ENCODE measurements around the gene MAN1C1. TPM values are rescaled to one million over a fixed set of nuclear protein-coding genes. Genes with fewer than 3 reads are reported as not detected.

Gene MAN1C1
- total and polyA plus RNA-seq, 9 of the 15 experiments (the other 6 are each of a cell fraction or from before 2014, with no cell fraction given): 0.04 to 0.44 (median 0.10) TPM; not detected in 3

- DNase-seq (ENCODE audit: extremely low read depth in 1 of 4, low spot score in 3 of 4): no peak
- no peaks in the 10 kb centered on the region for H3K9me1 ChIP-seq (ENCODE audit: control insufficient read depth, insufficient read depth, low read length)
- no peak overlapping the region for H3K27ac ChIP-seq (ENCODE audit: extremely low read depth, low read depth, low read length)
- H3K36me3 ChIP-seq (ENCODE audit: control insufficient read depth, insufficient read depth, low read length): no peaks in the 10 kb centered on the region
- H4K20me1 ChIP-seq (replicated peaks; ENCODE audit: control insufficient read depth, insufficient read depth, low read length): peaks cover 21% of the 10 kb centered on the region
- in situ Hi-C loops (cut with MboI): no loop called here
- no peak overlapping the region for H3K9ac ChIP-seq (ENCODE audit: insufficient read depth in 1 of 2, low read depth in 2 of 2, low read length in 2 of 2)
- 4% methylated on average over 19 of the region's 19 CpGs for WGBS (ENCODE audit: insufficient coverage, low coverage, missing lambda C conversion rate)
- intact Hi-C loops (cut with micrococcal nuclease): no loop called here
- H3K4me3 ChIP-seq: no peak overlapping the region
- peaks cover 67 to 86% of the 10 kb centered on the region in 2 experiments for H3K27me3 ChIP-seq (ENCODE audit: control insufficient read depth in 2 of 2, insufficient read depth in 2 of 2, low read length in 2 of 2)
- no TSS peak for BruUV-seq (replicated peaks)
- ChIA-PET CTCF (ENCODE audit: low intra/inter-chr PET ratio) (no interaction called here), POLR2A (interaction anchor here (0.7 to 0.9 kb wide), 4 partner anchors 10 to 137 kb away, joined by 3 to 5 read pairs (median 4); no protein-coding TSS in a partner anchor)
- no peak for ATAC-seq
- H3K79me2 ChIP-seq (ENCODE audit: control insufficient read depth, insufficient read depth, low read length): no peaks in the 10 kb centered on the region
- no peak overlapping the region for H3K4me2 ChIP-seq (ENCODE audit: insufficient read depth, low read length)
- no peak for TF ChIP-seq KLF10 (CRISPR knock-in tag; IDR thresholded peaks at IDR 0.05)
- TF ChIP-seq ZFP36 (IDR thresholded peaks at IDR 0.05; ENCODE audit: low read depth, low read length, partially characterized antibody): peak; percentile 96
- peak; percentile 68 for TF ChIP-seq RBM25 (IDR thresholded peaks at IDR 0.05; ENCODE audit: low read depth, low read length, severe bottlenecking)
- TF ChIP-seq TSHZ1 (CRISPR knock-in tag; IDR thresholded peaks at IDR 0.05): no peak
- TF ChIP-seq EZH2 (IDR thresholded peaks at IDR 0.05; ENCODE audit: borderline replicate concordance, low read depth, low read length): 0 out of 2 replicates have a peak, but pooled peaks have one; percentile 55
- no peak for TF ChIP-seq SP1 (CRISPR knock-in tag; IDR thresholded peaks at IDR 0.05)
- FAIRE-seq: no peak
- H3K4me1 ChIP-seq (replicated peaks in 1 of 2; ENCODE audit: control insufficient read depth in 2 of 2, insufficient read depth in 2 of 2, low read length in 2 of 2): peaks cover 0 to 4% of the 10 kb centered on the region in 2 experiments; a peak in 1 of 5 replicates
- H3K9me3 ChIP-seq (replicated peaks; ENCODE audit: control insufficient read depth, insufficient read depth, low read depth, low read length): no peaks in the 10 kb centered on the region
- H2AFZ ChIP-seq (ENCODE audit: low read depth, low read length): no peak overlapping the region
These were observed 69.5 kb downstream of the MAN1C1 start for GRCh38 chr1:25685938-25686665.
